HG03432 (cell line): Measurements from ENCODE around the gene SCG5.

Experiments
- ATAC-seq: cut with Tn5 transposase; IDR thresholded peaks from one replicate; pipeline ENCODE4 v1.9.1; 2021; ENCODE audit warnings: mild to moderate bottlenecking, moderate library complexity; ENCODE audit not compliant: unreplicated experiment

SCG5 gene

GRCh38 chr15:32657941-32658340 is 16.4 kb downstream of the SCG5 start:
- no peak for ATAC-seq

DNA sequence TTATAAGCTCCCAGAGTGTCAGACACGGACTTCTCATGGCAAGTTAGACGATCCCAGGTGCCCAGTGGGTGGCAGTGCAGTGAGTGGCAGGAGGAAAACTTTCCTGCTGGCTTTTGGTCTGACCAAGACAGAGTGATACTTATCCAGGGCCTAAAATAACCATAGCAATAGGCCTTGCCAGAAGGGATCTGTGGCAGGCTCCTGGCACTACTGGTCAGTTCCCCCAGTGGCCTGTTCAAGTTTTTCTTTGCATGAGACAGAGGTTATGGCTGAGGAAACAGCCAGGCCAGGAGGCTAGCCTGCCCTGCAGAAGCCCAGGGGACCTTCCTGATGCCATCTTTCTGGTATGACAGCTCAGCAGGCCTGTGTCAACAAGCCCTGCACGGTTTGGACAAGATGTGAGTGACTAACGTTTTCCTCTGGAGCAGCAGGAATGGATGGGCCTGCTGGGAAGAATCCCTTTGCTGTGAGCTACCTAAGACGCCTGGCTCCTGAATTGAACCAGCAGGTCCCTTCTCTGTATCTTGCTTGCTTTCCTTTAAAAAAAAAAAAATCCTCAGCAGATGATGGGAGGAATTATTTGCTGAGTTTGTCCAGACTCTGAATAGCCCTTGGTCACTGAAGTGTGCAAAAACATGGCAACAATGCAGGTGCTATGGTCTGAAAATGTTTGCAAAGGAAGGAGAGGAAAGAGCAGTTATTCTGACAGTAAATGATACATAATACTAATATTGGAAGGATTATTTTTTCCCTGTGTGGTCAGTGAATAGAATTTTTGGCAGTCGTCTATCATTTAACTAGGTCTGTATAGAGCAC is 18.0 kb downstream of the SCG5 start:
- ATAC-seq, result no peak

GRCh38 chr15:32663671-32664070 is 22.2 kb downstream of the SCG5 start:
- no peak for ATAC-seq

- ATAC-seq, result no peak
These were observed 23.3 kb downstream of the SCG5 start for GRCh38 chr15:32664796-32665195.

GRCh38 chr15:32667321-32667720 is 25.8 kb downstream of the SCG5 start:
- ATAC-seq, result no peak

DNA sequence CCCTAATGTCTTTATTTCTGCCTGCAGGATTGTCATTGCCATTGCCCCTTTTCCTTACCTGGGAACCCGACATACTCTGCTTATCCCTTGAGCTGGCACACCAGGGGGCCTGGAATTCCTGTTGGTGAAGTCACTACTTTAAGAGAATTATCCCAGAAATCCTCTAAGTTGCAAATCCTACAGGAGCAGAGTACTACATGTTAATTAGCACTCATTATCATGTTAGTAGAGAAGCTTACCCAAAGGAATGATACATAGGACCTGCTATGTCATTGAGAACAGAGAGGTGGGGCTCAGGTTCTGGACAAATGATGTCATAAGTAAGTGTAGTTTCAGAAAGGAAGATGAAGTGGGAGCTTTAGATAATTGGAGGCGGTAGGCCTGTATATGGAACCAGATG is 27.4 kb downstream of the SCG5 start:
- ATAC-seq, result no peak

GRCh38 chr15:32669896-32670611 is 28.5 kb downstream of the SCG5 start:
- ATAC-seq, result no peak

DNA sequence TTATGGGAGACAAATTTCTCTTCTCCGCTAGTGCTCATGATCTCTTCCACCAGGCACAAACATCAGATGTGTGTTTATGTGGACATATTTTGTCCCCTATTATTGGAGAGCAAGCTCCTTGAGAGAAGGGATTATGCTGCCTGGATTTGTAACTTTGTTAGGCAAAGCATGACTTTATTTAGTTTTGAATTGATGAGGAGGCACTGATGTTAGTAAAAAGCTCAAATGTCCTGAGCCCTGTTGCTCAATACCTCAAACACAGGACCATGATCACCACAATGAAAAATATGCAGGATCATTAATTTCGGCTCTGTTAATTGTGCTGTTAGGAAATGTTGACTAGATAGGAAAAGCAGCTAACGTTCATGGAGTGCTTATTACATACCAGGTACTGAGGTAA is 29.1 kb downstream of the SCG5 start:
- no peak for ATAC-seq

- no peak for ATAC-seq
These were observed 30.1 kb downstream of the SCG5 start for GRCh38 chr15:32671339-32672325.

- ATAC-seq, result no peak
These were observed 33.2 kb downstream of the SCG5 start for GRCh38 chr15:32674681-32675080.

DNA sequence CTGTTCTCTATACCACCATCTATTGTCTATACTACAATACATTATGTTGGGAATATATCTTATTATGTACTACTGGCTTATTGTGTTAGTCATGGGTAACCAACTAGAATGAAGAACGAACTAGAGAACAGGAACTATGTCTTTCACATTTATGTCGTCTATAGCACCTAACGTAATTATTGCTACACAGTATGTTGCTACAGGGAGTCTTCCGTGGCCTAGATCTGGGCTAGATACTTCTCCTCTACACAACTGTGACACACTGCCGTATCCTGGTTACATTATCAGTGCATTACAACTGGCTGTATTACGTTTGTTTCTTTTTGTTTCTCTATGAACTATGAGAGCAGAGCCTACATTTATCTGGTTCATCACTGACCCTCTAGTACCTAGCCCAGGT is 34.0 kb downstream of the SCG5 start:
- ATAC-seq, result no peak

- no peak for ATAC-seq
These were observed 34.7 kb downstream of the SCG5 start for GRCh38 chr15:32676169-32676568.

- ATAC-seq, result no peak
These were observed 35.8 kb downstream of the SCG5 start for GRCh38 chr15:32677238-32677750.

GRCh38 chr15:32679298-32679690 is 37.8 kb downstream of the SCG5 start:
- ATAC-seq, result no peak

- no peak for ATAC-seq
These were observed 41.1 kb downstream of the SCG5 start for GRCh38 chr15:32682569-32682968.

GRCh38 chr15:32682977-32683630 is 41.6 kb downstream of the SCG5 start:
- no peak for ATAC-seq

GRCh38 chr15:32683906-32684584 is 42.5 kb downstream of the SCG5 start:
- no peak for ATAC-seq

DNA sequence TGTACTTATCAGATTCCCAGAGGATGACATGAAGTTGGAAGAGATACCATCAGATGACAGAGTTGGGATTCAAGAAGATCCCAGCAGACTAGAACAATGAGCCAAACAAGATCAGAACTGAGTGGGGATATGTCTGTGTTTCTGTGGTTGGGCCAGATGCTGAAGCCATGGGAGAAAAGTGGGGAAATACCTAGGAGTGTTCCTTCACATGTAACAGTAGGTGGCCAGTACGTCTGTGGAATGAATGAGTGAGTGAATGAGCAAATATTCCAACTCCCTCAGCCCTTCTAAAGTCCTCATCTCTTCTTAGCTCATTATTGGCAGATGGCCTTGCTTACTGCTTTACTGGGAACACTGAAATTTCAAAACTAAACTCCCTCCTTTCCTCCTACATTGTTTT is 44.1 kb downstream of the SCG5 start:
- no peak for ATAC-seq

DNA sequence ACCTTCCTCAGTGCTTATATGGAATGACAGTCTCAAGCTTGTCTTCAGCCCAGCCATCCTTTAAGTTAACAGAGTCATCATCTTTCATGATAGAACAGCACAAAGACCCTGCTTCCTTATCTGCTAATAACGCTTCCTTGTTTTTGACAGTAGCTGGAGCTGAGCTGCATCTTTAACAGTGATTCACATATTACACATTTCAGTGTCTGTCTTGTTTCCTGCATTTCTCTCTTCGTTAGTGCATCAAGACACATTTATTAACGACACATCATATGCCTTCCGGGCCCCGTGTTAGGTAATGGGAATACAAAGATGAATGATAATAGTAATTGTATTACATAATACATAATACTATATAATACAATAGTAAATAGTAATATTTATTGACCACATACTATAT is 46.0 kb downstream of the SCG5 start:
- no peak for ATAC-seq

DNA sequence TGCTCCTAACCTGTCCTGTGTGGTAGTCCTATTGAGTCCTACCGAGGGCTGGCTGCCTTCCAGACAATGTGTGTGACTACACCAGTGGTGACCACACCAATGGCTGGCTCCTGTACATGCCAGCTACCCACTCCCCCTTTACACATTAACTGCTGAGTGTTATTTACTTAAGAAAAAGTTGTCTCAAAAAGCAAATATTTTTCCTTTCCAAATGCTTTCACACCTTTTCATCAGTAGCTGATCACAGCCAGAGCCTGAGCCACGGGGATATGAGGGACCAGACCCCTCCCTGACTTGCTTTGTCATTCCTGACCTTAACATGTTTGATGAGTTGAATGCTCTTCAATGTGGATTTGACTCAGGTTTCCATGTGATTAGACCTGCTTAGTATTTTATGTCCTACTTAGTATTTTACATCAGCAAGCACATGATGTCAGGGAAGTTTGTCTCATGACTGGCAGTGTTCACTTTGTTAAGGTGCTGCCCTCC is 46.7 kb downstream of the SCG5 start:
- ATAC-seq, result no peak
